HL-60 (cell line): ENCODE data around the gene SLC16A6.
"Not testable (repeated sequence)": the region's sequence is repeated elsewhere in the genome, so short reads cannot be mapped to it uniquely, and the experiment has no call there.

Experiments
- DNase-seq, 2 experiments: peaks; one replicate each; pipeline ENCODE4 v3.0.0-alpha.2; 2010 to 2020; ENCODE audit warnings: low read depth in 1 of 2, low spot score in 1 of 2
- H3K27ac ChIP-seq: fragments of 250-450 bp; sonication (Bioruptor Pico); replicated peaks from 2 replicates; pipeline ENCODE4 v1.5.1; 2020; ENCODE audit warnings: mild to moderate bottlenecking, moderate library complexity
- H3K27me3 ChIP-seq: fragments of 250-450 bp; sonication (Bioruptor Pico); 2 replicates; pipeline ENCODE4 v1.5.1; 2021; ENCODE audit warnings: mild to moderate bottlenecking, moderate library complexity; ENCODE audit not compliant: insufficient read depth, poor library complexity, severe bottlenecking
- H3K4me3 ChIP-seq: replicated peaks from 2 replicates; pipeline ENCODE4 v1.5.1; 2011; ENCODE audit warnings: mild to moderate bottlenecking, control low read depth, low read length; ENCODE audit not compliant: insufficient read depth
- CTCF ChIP-seq: IDR thresholded peaks from one replicate; pipeline ENCODE4 v1.5.1; 2011; ENCODE audit warnings: low read length, control low read depth, inconsistent platforms; ENCODE audit not compliant: insufficient read depth
- GABPA ChIP-seq: IDR thresholded peaks from 2 replicates; pipeline ENCODE4 v1.6.1; 2012; ENCODE audit warnings: low read depth
- POLR2AphosphoS5 ChIP-seq: IDR thresholded peaks from 2 replicates; pipeline ENCODE4 v1.6.1; 2012; ENCODE audit warnings: low read depth
- REST ChIP-seq: IDR thresholded peaks from 2 replicates; pipeline ENCODE4 v1.6.1; 2012; ENCODE audit warnings: low read depth; ENCODE audit not compliant: insufficient replicate concordance
- SPI1 ChIP-seq: IDR thresholded peaks from 2 replicates; pipeline ENCODE4 v1.6.1; 2012; ENCODE audit warnings: low read depth, mild to moderate bottlenecking, borderline replicate concordance
- long read RNA-seq: library from polyadenylated mRNA; unstranded; transcript quantifications from one replicate; pipeline ENCODE4 v2.0.0, GENCODE V29; 2020

Gene SLC16A6
- long read RNA-seq, partial matches to known transcripts = 0 of 1 reads
- long read RNA-seq, other reads (novel, unspliced or antisense) = 1 of 1 reads

- Histone ChIP-seq H3K27me3 (no peaks in the 10 kb centered on the region), H3K27ac (peak within 1 kb of the TSS; percentile 90), H3K4me3 (peak within 1 kb of the TSS; percentile 59)
- DNase-seq = peak; percentile 76 to 86
- TF ChIP-seq GABPA (no peak), SPI1 (no peak), POLR2AphosphoS5 (no peak), REST (no peak), CTCF (no peak)
Measured at GRCh38 chr17:68290955-68291835, at the start of gene SLC16A6, which contains the start of gene ARSG. SLC16A6 (minus strand) TSS chr17:68291127; CDS start chr17:68278320, 12,807 bp downstream. ARSG (plus strand) TSS chr17:68291495; CDS start chr17:68307494, 15,999 bp downstream.

GRCh38 chr17:68334393-68334792, 43.5 kb upstream of the SLC16A6 start:
- no peak for DNase-seq
- no peaks in the 10 kb centered on the region for H3K27me3 ChIP-seq
- no peak for TF ChIP-seq GABPA
- TF ChIP-seq POLR2AphosphoS5 = no peak
- no peak for TF ChIP-seq REST
- TF ChIP-seq SPI1 = no peak
- no peak for TF ChIP-seq CTCF
- H3K4me3 ChIP-seq = no peak overlapping the region
- H3K27ac ChIP-seq = no peak overlapping the region

- not testable (repeated sequence) for H3K27ac ChIP-seq, H3K27me3 ChIP-seq, DNase-seq, H3K4me3 ChIP-seq
Measured at GRCh38 chr17:68331932-68332331, 41.0 kb upstream of the SLC16A6 start.

- H3K27ac ChIP-seq = no peak overlapping the region
- no peak overlapping the region for H3K4me3 ChIP-seq
- TF ChIP-seq SPI1 = no peak
- no peak for TF ChIP-seq GABPA
- no peak for TF ChIP-seq POLR2AphosphoS5
- TF ChIP-seq REST = no peak
- no peak for TF ChIP-seq CTCF
- no peak for DNase-seq
- no peaks in the 10 kb centered on the region for H3K27me3 ChIP-seq
Measured at GRCh38 chr17:68329331-68329730, 38.4 kb upstream of the SLC16A6 start.
